ENCODE data around the gene ZDHHC4.
A peak's percentile ranks its signal among the peaks of the same experiment; 100 is the strongest.

The ZDHHC4 gene

DNA sequence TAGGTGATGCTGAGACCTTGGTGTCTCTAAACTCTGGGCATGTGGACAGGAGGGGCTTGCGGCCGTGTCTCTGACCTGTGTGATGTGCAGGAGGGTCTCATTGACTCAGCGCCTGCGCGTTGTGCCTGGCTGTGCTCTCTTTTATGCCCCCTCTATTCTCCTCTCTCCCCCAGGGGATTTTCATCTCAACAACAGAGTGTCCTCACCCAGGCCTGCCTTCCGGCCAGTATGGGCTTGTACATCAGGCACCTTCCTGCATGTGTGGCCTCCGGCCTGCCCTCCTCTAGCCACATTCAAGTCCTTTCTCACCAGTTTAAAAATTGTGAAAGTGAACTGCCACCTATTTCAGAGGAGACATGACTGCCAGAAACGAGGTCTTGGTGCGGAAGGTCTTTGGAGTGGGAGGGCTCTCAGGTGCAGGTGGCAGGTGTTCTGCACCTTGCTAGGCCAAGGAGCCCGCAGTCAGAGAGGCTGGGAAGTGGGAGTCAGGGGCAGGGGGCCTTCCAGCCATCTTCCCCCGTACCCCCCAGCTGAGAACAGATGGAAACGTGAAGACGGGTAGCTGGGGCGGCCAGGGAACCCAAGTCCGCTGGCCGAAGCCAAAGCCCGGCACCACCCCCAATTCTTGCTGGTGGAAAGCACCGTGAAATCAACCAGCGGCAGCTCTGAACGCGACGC is 12.0 kb downstream of the ZDHHC4 start:
- Histone ChIP-seq H3K4me1 (ENCODE audit: low read length) (peaks cover 4% of the 10 kb centered on the region; the same call in 1 of the 2 replicates), H3K79me2 (ENCODE audit: low read length) (peaks cover 16% of the 10 kb centered on the region), H4K20me1 (ENCODE audit: insufficient read depth, low read length) (no peaks in the 10 kb centered on the region), H3K27ac (ENCODE audit: low read length) (no peak overlapping the region), H3K4me3 (ENCODE audit: low read length) (peak overlapping the region; percentile 54), H3K9ac (ENCODE audit: low read length) (no peak overlapping the region), H3K4me2 (ENCODE audit: low read length) (peak overlapping the region; percentile 61), H3K36me3 (replicated peaks; ENCODE audit: low read depth, low read length) (peaks cover 12% of the 10 kb centered on the region), H3K9me3 (ENCODE audit: insufficient read depth, low read length) (no peaks in the 10 kb centered on the region), H2AFZ (ENCODE audit: low read depth, low read length) (no peak overlapping the region), H3K27me3 (ENCODE audit: low read depth, low read length) (no peaks in the 10 kb centered on the region)
- TF ChIP-seq, protein P1, sequence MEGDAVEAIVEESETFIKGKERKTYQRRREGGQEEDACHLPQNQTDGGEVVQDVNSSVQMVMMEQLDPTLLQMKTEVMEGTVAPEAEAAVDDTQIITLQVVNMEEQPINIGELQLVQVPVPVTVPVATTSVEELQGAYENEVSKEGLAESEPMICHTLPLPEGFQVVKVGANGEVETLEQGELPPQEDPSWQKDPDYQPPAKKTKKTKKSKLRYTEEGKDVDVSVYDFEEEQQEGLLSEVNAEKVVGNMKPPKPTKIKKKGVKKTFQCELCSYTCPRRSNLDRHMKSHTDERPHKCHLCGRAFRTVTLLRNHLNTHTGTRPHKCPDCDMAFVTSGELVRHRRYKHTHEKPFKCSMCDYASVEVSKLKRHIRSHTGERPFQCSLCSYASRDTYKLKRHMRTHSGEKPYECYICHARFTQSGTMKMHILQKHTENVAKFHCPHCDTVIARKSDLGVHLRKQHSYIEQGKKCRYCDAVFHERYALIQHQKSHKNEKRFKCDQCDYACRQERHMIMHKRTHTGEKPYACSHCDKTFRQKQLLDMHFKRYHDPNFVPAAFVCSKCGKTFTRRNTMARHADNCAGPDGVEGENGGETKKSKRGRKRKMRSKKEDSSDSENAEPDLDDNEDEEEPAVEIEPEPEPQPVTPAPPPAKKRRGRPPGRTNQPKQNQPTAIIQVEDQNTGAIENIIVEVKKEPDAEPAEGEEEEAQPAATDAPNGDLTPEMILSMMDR (IDR thresholded peaks at IDR 0.05; ENCODE audit: low read depth, low read length): no peak
- no peak for TF ChIP-seq EZH2phosphoT487 (IDR thresholded peaks at IDR 0.05; ENCODE audit: low read depth)

DNA sequence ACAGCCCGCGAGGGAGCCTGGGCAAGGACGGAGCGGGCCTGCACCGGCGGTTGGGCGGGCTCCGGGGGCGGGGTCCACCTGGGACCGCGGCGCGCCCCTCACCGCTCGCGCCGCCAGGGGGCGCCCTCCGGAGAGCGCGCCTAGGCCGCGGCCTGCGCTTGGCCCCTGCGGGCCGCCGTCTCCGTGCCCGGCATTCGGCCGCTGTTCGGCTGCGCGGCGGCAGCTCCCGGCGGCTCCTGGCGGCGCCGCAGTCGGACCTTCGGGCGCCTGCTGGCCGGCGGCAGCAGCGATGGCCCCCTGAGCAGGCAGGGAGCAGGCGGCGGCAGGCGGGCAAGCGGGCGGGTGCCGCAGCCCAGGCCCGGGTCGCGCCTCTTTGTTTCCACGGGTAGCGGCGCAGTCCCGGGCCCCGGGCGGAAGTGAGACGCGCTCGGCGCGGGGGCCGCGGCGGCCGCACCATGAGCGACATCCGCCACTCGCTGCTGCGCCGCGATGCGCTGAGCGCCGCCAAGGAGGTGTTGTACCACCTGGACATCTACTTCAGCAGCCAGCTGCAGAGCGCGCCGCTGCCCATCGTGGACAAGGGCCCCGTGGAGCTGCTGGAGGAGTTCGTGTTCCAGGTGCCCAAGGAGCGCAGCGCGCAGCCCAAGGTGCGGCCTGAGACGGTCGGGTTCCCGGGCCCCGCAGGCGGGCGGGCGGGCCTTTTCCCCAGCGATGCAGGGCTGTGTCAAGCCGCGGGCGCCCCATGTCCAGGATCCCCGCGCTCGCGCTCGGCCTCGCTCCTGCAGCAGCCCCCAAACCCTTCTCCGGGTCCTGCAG is 12.8 kb downstream of the ZDHHC4 start, which contains the start of gene INTS15:
TSS of gene INTS15 (plus strand) at position 193 of the 816 bp plus-strand sequence. CDS start at position 456, 263 bp downstream.
- Histone ChIP-seq H3K4me1 (ENCODE audit: low read length) (peaks cover 4% of the 10 kb centered on the region; the same call in 1 of the 2 replicates), H3K9me3 (ENCODE audit: insufficient read depth, low read length) (no peaks in the 10 kb centered on the region), H3K36me3 (replicated peaks; ENCODE audit: low read depth, low read length) (peaks cover 7% of the 10 kb centered on the region), H3K4me3 (ENCODE audit: low read length) (peak within 1 kb of the TSS; percentile 97), H3K79me2 (ENCODE audit: low read length) (peaks cover 16% of the 10 kb centered on the region), H3K27ac (ENCODE audit: low read length) (peak within 1 kb of the TSS; percentile 20; the same call in 1 of the 2 replicates), H4K20me1 (ENCODE audit: insufficient read depth, low read length) (no peaks in the 10 kb centered on the region), H3K9ac (ENCODE audit: low read length) (peak within 1 kb of the TSS; percentile 72), H2AFZ (ENCODE audit: low read depth, low read length) (no peak within 1 kb of the TSS), H3K27me3 (ENCODE audit: low read depth, low read length) (no peaks in the 10 kb centered on the region), H3K4me2 (ENCODE audit: low read length) (peak within 1 kb of the TSS; percentile 83)
- TF ChIP-seq, protein P1 (IDR thresholded peaks at IDR 0.05; ENCODE audit: low read depth, low read length): peak; percentile 22; the same call in 1 of the 2 replicates
- no peak for TF ChIP-seq EZH2phosphoT487 (IDR thresholded peaks at IDR 0.05; ENCODE audit: low read depth)

DNA sequence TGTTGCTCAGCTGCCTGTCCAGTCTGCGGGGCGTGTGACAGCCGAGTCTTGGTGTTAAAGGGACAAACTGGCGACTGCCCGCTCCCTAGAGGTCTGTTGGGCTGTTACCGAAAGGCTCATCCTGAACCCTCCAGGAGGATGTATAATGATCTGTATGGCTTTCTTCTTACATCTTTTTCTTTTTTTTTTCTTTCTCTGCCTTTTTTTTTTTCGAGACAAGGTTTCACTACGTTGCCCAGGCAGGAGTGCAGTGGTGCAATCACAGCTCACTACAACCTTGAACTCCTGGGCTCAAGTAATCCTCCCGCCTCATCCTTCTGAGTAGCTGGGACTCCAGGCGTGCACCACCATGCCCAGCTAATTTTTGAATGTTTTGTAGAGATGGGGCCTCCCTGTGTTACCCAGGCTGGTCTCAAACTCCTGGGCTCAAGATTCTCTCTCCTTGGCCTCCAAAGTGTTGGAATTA is 13.4 kb downstream of the ZDHHC4 start:
- TF ChIP-seq EZH2phosphoT487 (IDR thresholded peaks at IDR 0.05; ENCODE audit: low read depth): no peak
- TF ChIP-seq, protein P1 (IDR thresholded peaks at IDR 0.05; ENCODE audit: low read depth, low read length): no peak
- peaks cover 16% of the 10 kb centered on the region for H3K79me2 ChIP-seq (ENCODE audit: low read length)
- H3K27me3 ChIP-seq (ENCODE audit: low read depth, low read length): no peaks in the 10 kb centered on the region
- H3K4me2 ChIP-seq (ENCODE audit: low read length): peak overlapping the region; percentile 83
- H3K27ac ChIP-seq (ENCODE audit: low read length): no peak overlapping the region
- H3K9ac ChIP-seq (ENCODE audit: low read length): peak overlapping the region; percentile 72
- H4K20me1 ChIP-seq (ENCODE audit: insufficient read depth, low read length): no peaks in the 10 kb centered on the region
- no peaks in the 10 kb centered on the region for H3K9me3 ChIP-seq (ENCODE audit: insufficient read depth, low read length)
- peak overlapping the region; percentile 97 for H3K4me3 ChIP-seq (ENCODE audit: low read length)
- H2AFZ ChIP-seq (ENCODE audit: low read depth, low read length): no peak overlapping the region
- H3K36me3 ChIP-seq (replicated peaks; ENCODE audit: low read depth, low read length): peaks cover 6% of the 10 kb centered on the region
- peaks cover 4% of the 10 kb centered on the region; the same call in 1 of the 2 replicates for H3K4me1 ChIP-seq (ENCODE audit: low read length)

DNA sequence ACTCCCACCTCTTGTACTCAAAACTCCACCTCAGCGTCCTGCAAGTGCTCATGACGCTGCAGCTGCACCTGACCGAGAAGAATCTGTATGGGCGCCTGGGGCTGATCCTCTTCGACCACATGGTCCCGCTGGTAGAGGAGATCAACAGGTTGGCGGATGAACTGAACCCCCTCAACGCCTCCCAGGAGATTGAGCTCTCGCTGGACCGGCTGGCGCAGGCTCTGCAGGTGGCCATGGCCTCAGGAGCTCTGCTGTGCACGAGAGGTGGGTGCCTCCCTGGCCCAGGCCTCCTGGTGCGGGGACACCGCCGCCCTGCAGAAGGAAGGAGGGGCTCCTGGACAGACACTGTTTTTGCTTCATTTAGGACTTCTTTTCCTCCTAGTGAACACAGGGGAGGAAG is 22.8 kb downstream of the ZDHHC4 start:
- no peaks in the 10 kb centered on the region for H4K20me1 ChIP-seq (ENCODE audit: insufficient read depth, low read length)
- TF ChIP-seq, protein P1 (IDR thresholded peaks at IDR 0.05; ENCODE audit: low read depth, low read length): no peak
- no peak for TF ChIP-seq EZH2phosphoT487 (IDR thresholded peaks at IDR 0.05; ENCODE audit: low read depth)

More for the DNA sequence above, 22.8 kb downstream of the ZDHHC4 start:
- Histone ChIP-seq H3K36me3 (replicated peaks; ENCODE audit: low read depth, low read length) (peaks cover 12% of the 10 kb centered on the region), H3K9ac (ENCODE audit: low read length) (no peak overlapping the region), H2AFZ (ENCODE audit: low read depth, low read length) (no peak overlapping the region), H3K27ac (ENCODE audit: low read length) (no peak overlapping the region), H3K79me2 (ENCODE audit: low read length) (no peaks in the 10 kb centered on the region), H3K4me2 (ENCODE audit: low read length) (no peak overlapping the region), H3K27me3 (ENCODE audit: low read depth, low read length) (no peaks in the 10 kb centered on the region), H3K4me3 (ENCODE audit: low read length) (no peak overlapping the region), H3K4me1 (ENCODE audit: low read length) (no peaks in the 10 kb centered on the region), H3K9me3 (ENCODE audit: insufficient read depth, low read length) (no peaks in the 10 kb centered on the region)
